ENCODE measurements around the gene AACS. TPM values are rescaled to one million over a fixed set of nuclear protein-coding genes. Genes with fewer than 3 reads are reported as not detected.

AACS gene
- total RNA-seq, 1 experiment from 2014 or later: 17.8 TPM

DNA sequence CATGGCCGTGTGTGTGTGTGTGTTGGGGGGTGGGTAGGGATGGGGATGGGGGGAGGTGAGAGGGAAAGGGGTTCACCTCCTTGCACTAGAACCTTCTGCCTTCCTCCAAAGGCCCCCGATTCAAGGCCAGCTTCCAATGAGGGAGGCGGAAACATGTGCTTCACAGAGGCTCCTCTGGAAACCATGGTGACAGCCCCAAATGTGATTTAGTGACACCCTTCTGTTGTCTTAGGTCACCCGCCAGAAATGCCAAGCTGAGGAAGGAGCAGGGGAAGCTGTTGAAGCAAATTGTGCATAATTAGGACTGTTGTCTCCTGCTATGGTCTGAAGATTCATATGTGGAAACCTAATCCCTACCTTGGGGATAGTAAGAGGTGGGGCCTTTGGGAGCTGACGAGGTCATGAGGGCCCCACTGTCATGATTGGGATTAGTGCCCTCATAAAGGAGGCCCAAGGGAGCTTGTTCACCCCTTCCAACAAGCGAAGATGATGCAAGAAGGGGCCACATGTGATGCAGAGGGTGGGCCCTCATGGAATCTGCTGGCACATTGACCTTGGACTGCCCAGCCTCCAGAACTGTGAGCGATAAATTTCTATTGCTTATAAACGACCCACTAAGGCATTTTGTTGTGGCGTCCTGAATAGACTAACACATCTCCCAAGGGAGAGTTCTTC, 95.2 kb downstream of the AACS start:
- Histone ChIP-seq H3K9me3 (ENCODE audit: low read length) (no peaks in the 10 kb centered on the region), H3K27ac (ENCODE audit: low read length) (no peak overlapping the region), H3K4me3 (ENCODE audit: low read length) (no peak overlapping the region), H3K4me2 (ENCODE audit: low read depth, low read length, poor library complexity, severe bottlenecking) (no peak overlapping the region), H3K79me2 (ENCODE audit: low read length) (no peaks in the 10 kb centered on the region), H3K36me3 (ENCODE audit: insufficient read depth, low read length) (no peaks in the 10 kb centered on the region), H2AFZ (ENCODE audit: low read length) (no peak overlapping the region), H3K9me2 (replicated peaks; ENCODE audit: insufficient read depth, low read length) (no peaks in the 10 kb centered on the region), H4K20me1 (ENCODE audit: insufficient read depth, low read depth, low read length) (no peaks in the 10 kb centered on the region), H3K9ac (ENCODE audit: low read length) (no peak overlapping the region), H3K27me3 (ENCODE audit: low read length) (no peaks in the 10 kb centered on the region), H3K4me1 (ENCODE audit: low read length) (peaks cover 8% of the 10 kb centered on the region)
- DNase-seq: no peak

DNA sequence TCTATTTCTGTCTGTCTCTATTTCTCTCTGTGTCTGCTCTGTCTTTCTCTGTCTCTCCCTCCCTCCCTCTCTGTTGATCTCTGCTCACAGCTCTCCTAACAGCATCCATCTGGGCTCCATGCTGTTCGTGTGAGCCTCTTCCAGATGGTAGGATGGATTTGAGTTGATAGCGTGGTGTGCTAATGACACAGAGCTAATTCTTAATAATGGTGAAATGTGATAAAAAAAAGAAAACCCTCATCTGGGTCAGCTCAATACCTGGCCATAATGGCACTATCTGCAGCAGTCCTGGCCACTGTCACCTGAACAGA, 96.4 kb downstream of the AACS start:
- Histone ChIP-seq H4K20me1 (ENCODE audit: insufficient read depth, low read depth, low read length) (no peaks in the 10 kb centered on the region), H3K79me2 (ENCODE audit: low read length) (no peaks in the 10 kb centered on the region), H3K9me2 (replicated peaks; ENCODE audit: insufficient read depth, low read length) (no peaks in the 10 kb centered on the region), H3K4me3 (ENCODE audit: low read length) (no peak overlapping the region), H2AFZ (ENCODE audit: low read length) (no peak overlapping the region), H3K9me3 (ENCODE audit: low read length) (no peaks in the 10 kb centered on the region), H3K9ac (ENCODE audit: low read length) (no peak overlapping the region), H3K4me1 (ENCODE audit: low read length) (peaks cover 3% of the 10 kb centered on the region), H3K4me2 (ENCODE audit: low read depth, low read length, poor library complexity, severe bottlenecking) (no peak overlapping the region), H3K36me3 (ENCODE audit: insufficient read depth, low read length) (no peaks in the 10 kb centered on the region), H3K27ac (ENCODE audit: low read length) (no peak overlapping the region), H3K27me3 (ENCODE audit: low read length) (no peaks in the 10 kb centered on the region)
- no peak for DNase-seq

DNA sequence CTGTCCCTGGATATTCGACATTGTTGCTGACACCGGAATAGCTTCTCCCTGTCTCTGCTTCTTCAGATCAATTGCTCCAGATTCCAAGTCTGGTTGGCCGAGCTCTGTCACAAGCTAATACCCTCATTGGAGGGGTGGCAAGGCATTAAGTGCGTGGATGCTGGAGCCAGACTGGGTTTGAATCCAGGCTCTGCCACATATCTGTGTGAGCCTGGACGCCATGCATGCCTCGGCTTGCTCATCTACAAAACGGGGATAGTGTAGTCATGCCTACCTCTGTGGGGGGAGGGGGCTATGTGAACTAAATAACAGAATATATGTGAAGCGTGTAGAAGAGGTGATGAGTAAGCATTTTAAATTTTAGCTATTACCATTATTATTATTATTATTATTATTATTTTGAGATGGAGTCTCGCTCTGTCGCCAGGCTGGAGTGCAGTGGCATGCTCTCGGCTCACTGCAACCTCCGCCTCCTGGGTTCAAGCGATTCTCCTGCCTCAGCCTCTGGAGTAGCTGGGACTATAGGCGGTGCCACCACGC, 97.3 kb downstream of the AACS start:
- H3K4me1 ChIP-seq (ENCODE audit: low read length): peaks cover 3% of the 10 kb centered on the region
- no peaks in the 10 kb centered on the region for H4K20me1 ChIP-seq (ENCODE audit: insufficient read depth, low read depth, low read length)
- H2AFZ ChIP-seq (ENCODE audit: low read length): no peak overlapping the region

DNA sequence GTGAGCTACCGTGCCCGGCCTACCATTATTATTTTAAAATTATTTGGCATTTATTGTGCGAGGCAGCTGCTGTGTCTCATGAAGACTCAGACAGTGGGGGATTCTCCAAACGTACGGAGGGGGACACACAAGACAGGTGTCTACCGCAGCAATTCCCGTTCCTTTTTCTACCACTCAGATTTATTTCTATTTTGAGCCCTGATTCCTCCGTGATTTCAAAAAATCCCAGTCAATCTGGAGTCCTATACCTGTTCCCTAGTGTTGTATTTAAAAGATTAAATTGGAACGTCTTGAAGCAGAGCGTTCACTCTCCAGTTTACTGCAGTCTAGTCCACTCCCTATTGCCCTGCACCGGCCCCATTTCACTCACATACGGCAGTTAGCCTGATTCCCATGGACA, 97.9 kb downstream of the AACS start:
- H4K20me1 ChIP-seq (ENCODE audit: insufficient read depth, low read depth, low read length): no peaks in the 10 kb centered on the region
- no peaks in the 10 kb centered on the region for H3K79me2 ChIP-seq (ENCODE audit: low read length)
- no peak overlapping the region for H3K4me3 ChIP-seq (ENCODE audit: low read length)
- H3K9ac ChIP-seq (ENCODE audit: low read length): no peak overlapping the region
- no peak overlapping the region for H2AFZ ChIP-seq (ENCODE audit: low read length)
- H3K27me3 ChIP-seq (ENCODE audit: low read length): no peaks in the 10 kb centered on the region
- no peak overlapping the region for H3K4me2 ChIP-seq (ENCODE audit: low read depth, low read length, poor library complexity, severe bottlenecking)
- DNase-seq: no peak
- H3K27ac ChIP-seq (ENCODE audit: low read length): no peak overlapping the region
- peaks cover 3% of the 10 kb centered on the region for H3K4me1 ChIP-seq (ENCODE audit: low read length)
- H3K36me3 ChIP-seq (ENCODE audit: insufficient read depth, low read length): no peaks in the 10 kb centered on the region
- H3K9me2 ChIP-seq (replicated peaks; ENCODE audit: insufficient read depth, low read length): no peaks in the 10 kb centered on the region
- H3K9me3 ChIP-seq (ENCODE audit: low read length): no peaks in the 10 kb centered on the region

More for the DNA sequence above, 97.3 kb downstream of the AACS start:
- Histone ChIP-seq H3K9ac (ENCODE audit: low read length) (no peak overlapping the region), H3K79me2 (ENCODE audit: low read length) (no peaks in the 10 kb centered on the region), H3K4me3 (ENCODE audit: low read length) (no peak overlapping the region), H3K27me3 (ENCODE audit: low read length) (no peaks in the 10 kb centered on the region), H3K27ac (ENCODE audit: low read length) (no peak overlapping the region), H3K9me3 (ENCODE audit: low read length) (no peaks in the 10 kb centered on the region), H3K36me3 (ENCODE audit: insufficient read depth, low read length) (no peaks in the 10 kb centered on the region), H3K9me2 (replicated peaks; ENCODE audit: insufficient read depth, low read length) (no peaks in the 10 kb centered on the region), H3K4me2 (ENCODE audit: low read depth, low read length, poor library complexity, severe bottlenecking) (no peak overlapping the region)
- no peak for DNase-seq

DNA sequence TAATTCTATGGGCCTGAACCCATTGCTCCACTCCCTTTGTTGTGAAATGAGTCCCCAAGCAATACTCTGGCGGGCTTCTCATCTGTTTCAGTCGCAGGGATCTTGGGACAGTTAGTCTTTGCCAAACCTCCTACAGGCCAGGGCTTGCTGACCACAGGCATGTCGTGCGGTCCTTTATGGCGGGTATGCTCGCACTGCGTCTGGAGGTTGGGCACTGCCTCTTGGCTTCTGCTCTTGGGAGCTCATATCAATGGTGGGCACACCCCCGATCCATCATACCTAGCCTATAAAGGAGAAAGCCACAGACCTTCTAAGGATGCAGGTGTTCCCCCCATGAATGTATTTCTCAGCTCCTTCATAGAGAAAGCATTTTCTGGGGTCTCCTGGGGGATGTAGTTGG, 99.3 kb downstream of the AACS start:
- no peak overlapping the region for H3K4me2 ChIP-seq (ENCODE audit: low read depth, low read length, poor library complexity, severe bottlenecking)
- H3K4me1 ChIP-seq (ENCODE audit: low read length): peaks cover 3% of the 10 kb centered on the region
- H3K9ac ChIP-seq (ENCODE audit: low read length): no peak overlapping the region
- H3K27me3 ChIP-seq (ENCODE audit: low read length): no peaks in the 10 kb centered on the region
- no peak overlapping the region for H3K27ac ChIP-seq (ENCODE audit: low read length)
- no peaks in the 10 kb centered on the region for H3K9me2 ChIP-seq (replicated peaks; ENCODE audit: insufficient read depth, low read length)
- H3K9me3 ChIP-seq (ENCODE audit: low read length): no peaks in the 10 kb centered on the region
- no peaks in the 10 kb centered on the region for H3K79me2 ChIP-seq (ENCODE audit: low read length)
- H4K20me1 ChIP-seq (ENCODE audit: insufficient read depth, low read depth, low read length): no peaks in the 10 kb centered on the region
- DNase-seq: no peak
- no peak overlapping the region for H2AFZ ChIP-seq (ENCODE audit: low read length)
- H3K4me3 ChIP-seq (ENCODE audit: low read length): no peak overlapping the region
- H3K36me3 ChIP-seq (ENCODE audit: insufficient read depth, low read length): no peaks in the 10 kb centered on the region

DNA sequence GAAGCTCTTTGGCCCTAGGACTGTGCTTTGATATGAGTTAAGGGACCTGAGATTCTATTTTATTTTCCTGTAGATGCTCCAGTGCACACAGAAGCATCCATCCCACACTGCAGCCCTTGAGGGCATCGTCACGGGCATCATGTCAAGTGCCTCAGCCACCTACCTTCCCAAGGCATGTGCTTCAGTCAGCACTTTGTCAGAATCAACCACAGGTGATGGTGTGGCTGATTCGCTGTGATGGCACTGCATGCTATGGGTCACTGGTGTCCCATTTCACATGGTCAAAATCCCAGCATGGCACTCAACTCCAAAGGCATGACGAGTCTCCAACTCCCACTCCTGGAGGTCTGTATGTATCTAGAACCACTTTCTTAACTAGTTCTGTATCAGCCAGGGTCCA, 100.8 kb downstream of the AACS start:
- no peak overlapping the region for H3K4me3 ChIP-seq (ENCODE audit: low read length)
- no peak for DNase-seq
- no peaks in the 10 kb centered on the region for H3K27me3 ChIP-seq (ENCODE audit: low read length)
- no peaks in the 10 kb centered on the region for H3K9me2 ChIP-seq (replicated peaks; ENCODE audit: insufficient read depth, low read length)
- no peak overlapping the region for H3K4me2 ChIP-seq (ENCODE audit: low read depth, low read length, poor library complexity, severe bottlenecking)
- H3K9me3 ChIP-seq (ENCODE audit: low read length): no peaks in the 10 kb centered on the region
- H3K79me2 ChIP-seq (ENCODE audit: low read length): no peaks in the 10 kb centered on the region
- no peaks in the 10 kb centered on the region for H3K4me1 ChIP-seq (ENCODE audit: low read length)
- H2AFZ ChIP-seq (ENCODE audit: low read length): no peak overlapping the region
- H3K9ac ChIP-seq (ENCODE audit: low read length): no peak overlapping the region
- no peak overlapping the region for H3K27ac ChIP-seq (ENCODE audit: low read length)
- no peaks in the 10 kb centered on the region for H3K36me3 ChIP-seq (ENCODE audit: insufficient read depth, low read length)
- H4K20me1 ChIP-seq (ENCODE audit: insufficient read depth, low read depth, low read length): no peaks in the 10 kb centered on the region

DNA sequence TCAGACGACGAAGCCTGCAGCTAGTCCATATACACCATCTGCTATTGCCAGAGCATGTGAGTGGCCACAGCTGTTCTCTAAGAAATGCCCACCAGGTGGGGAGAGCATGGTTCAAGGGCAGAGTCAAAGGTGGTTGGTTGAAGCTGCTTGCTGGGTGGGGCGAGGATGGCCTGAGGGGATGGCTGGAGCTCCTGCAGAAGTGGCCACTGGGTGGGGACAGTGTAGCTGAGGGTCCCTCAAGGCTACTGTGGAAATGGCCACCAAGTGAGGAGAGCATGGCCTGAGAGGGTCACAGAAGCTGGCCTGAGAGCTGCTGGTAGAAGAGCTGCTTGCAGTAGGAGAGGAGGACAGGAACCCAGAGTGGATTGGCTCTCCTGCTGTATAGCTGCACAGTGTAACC, 102.4 kb downstream of the AACS start:
- no peak overlapping the region for H3K27ac ChIP-seq (ENCODE audit: low read length)
- H3K79me2 ChIP-seq (ENCODE audit: low read length): no peaks in the 10 kb centered on the region
- H3K4me1 ChIP-seq (ENCODE audit: low read length): no peaks in the 10 kb centered on the region
- no peaks in the 10 kb centered on the region for H3K27me3 ChIP-seq (ENCODE audit: low read length)
- H3K9me2 ChIP-seq (replicated peaks; ENCODE audit: insufficient read depth, low read length): no peaks in the 10 kb centered on the region
- no peaks in the 10 kb centered on the region for H3K36me3 ChIP-seq (ENCODE audit: insufficient read depth, low read length)
- no peak overlapping the region for H3K4me3 ChIP-seq (ENCODE audit: low read length)
- H3K4me2 ChIP-seq (ENCODE audit: low read depth, low read length, poor library complexity, severe bottlenecking): no peak overlapping the region
- no peaks in the 10 kb centered on the region for H4K20me1 ChIP-seq (ENCODE audit: insufficient read depth, low read depth, low read length)
- DNase-seq: no peak
- H2AFZ ChIP-seq (ENCODE audit: low read length): no peak overlapping the region
- no peaks in the 10 kb centered on the region for H3K9me3 ChIP-seq (ENCODE audit: low read length)
- H3K9ac ChIP-seq (ENCODE audit: low read length): no peak overlapping the region

DNA sequence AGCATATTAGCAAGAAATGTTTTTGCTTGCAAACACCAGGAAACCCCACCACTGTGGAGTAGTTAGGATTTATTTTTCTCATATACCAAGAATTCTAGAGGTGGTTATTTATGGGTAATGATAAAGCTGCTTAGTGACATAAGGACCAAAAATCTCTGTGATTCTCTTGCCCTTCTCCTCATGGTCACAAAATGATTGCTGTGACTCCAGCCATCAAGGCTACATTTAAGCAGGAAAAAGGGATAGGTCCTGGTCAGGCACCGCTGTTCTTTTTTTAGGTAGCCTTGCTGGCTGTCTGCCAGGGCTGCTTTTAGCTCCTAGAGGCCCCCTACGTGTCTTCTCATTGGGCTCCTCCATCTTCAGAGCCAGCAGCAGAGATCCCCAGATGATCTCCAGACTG, 104.2 kb downstream of the AACS start:
- no peaks in the 10 kb centered on the region for H3K9me3 ChIP-seq (ENCODE audit: low read length)
- H3K4me3 ChIP-seq (ENCODE audit: low read length): no peak overlapping the region
- H3K9me2 ChIP-seq (replicated peaks; ENCODE audit: insufficient read depth, low read length): no peaks in the 10 kb centered on the region
- no peaks in the 10 kb centered on the region for H3K79me2 ChIP-seq (ENCODE audit: low read length)
- H3K4me2 ChIP-seq (ENCODE audit: low read depth, low read length, poor library complexity, severe bottlenecking): no peak overlapping the region
- no peak overlapping the region for H2AFZ ChIP-seq (ENCODE audit: low read length)
- no peaks in the 10 kb centered on the region for H4K20me1 ChIP-seq (ENCODE audit: insufficient read depth, low read depth, low read length)
- H3K27me3 ChIP-seq (ENCODE audit: low read length): no peaks in the 10 kb centered on the region
- H3K9ac ChIP-seq (ENCODE audit: low read length): no peak overlapping the region
- H3K4me1 ChIP-seq (ENCODE audit: low read length): no peaks in the 10 kb centered on the region
- H3K27ac ChIP-seq (ENCODE audit: low read length): no peak overlapping the region
- no peak for DNase-seq
- no peaks in the 10 kb centered on the region for H3K36me3 ChIP-seq (ENCODE audit: insufficient read depth, low read length)
